Breast epithelium (tissue), 3 donors: ENCODE measurements around the gene LILRB2.

ENCODE experiments used
- CTCF ChIP-seq, 3 donors: fragments of 450-650 bp; IDR thresholded peaks; one replicate each; pipeline ENCODE4 v1.5.1; 2016 to 2017; ENCODE audit warnings: antibody characterized with exemption in 3 of 3, mild to moderate bottlenecking in 3 of 3, moderate library complexity in 3 of 3
- POLR2AphosphoS5 ChIP-seq, 3 donors: sonication (generic); formaldehyde crosslinking; IDR thresholded peaks; one replicate each; pipeline ENCODE4 v1.6.1; 2017; ENCODE audit warnings: antibody characterized with exemption in 3 of 3

DNA sequence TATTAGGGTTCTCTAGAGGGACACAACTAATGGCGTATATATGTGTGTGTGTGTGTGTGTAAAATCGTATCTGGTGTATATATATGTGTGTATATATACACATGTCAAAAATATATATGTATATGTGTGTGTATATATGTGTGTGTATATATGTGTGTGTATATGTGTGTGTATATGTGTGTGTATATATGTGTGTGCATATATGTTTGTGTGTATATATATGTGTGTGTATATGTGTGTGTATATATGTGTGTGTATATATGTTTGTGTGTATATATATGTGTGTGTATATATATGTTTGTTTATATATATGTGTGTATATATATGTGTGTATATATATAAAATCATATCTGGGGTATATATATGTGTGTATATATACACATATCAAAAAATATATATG lies 18.4 kb downstream of the LILRB2 start:
- TF ChIP-seq CTCF (IDR thresholded peaks at IDR 0.05) (no peak), POLR2AphosphoS5 (IDR thresholded peaks at IDR 0.05) (no peak)
